Uterus (tissue), 2 donors: ENCODE results near the gene FOXP2.

Source experiments
- POLR2A ChIP-seq, 2 donors: fragments of 450-650 bp; IDR thresholded peaks; one replicate each; pipeline ENCODE4 v1.6.1; 2016; ENCODE audit warnings: antibody characterized with exemption in 2 of 2, mild to moderate bottlenecking in 1 of 2, moderate library complexity in 1 of 2
- TF ChIP-seq, protein P1 (sequence below), 4 experiments: fragments of 200-600 bp in 2 of 4; fragments of 450-650 bp in 2 of 4; sonication (generic) in 2 of 4; IDR thresholded peaks; one replicate each; pipeline ENCODE4 v1.5.1; 2016 to 2019; ENCODE audit warnings: antibody characterized with exemption in 4 of 4, mild to moderate bottlenecking in 2 of 4, moderate library complexity in 1 of 4

DNA sequence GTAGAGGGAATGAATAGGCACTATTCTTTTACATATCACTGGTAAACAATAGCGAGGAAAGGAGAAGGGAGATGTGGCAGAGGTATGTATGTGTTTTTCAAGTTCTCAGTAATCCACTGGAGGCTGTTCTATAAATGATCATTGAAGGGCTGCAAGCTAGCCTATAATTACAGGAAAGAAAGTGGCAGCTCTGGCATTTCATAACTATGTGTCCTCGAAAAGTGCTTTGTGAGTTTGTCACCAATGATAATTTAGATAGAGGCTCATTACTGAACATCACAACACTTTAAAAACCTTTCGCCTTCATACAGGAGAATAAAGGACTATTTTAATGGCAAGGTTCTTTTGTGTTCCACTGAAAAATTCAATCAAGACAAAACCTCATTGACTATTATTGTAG lies 235.1 kb downstream of the FOXP2 start:
- TF ChIP-seq, protein P1, sequence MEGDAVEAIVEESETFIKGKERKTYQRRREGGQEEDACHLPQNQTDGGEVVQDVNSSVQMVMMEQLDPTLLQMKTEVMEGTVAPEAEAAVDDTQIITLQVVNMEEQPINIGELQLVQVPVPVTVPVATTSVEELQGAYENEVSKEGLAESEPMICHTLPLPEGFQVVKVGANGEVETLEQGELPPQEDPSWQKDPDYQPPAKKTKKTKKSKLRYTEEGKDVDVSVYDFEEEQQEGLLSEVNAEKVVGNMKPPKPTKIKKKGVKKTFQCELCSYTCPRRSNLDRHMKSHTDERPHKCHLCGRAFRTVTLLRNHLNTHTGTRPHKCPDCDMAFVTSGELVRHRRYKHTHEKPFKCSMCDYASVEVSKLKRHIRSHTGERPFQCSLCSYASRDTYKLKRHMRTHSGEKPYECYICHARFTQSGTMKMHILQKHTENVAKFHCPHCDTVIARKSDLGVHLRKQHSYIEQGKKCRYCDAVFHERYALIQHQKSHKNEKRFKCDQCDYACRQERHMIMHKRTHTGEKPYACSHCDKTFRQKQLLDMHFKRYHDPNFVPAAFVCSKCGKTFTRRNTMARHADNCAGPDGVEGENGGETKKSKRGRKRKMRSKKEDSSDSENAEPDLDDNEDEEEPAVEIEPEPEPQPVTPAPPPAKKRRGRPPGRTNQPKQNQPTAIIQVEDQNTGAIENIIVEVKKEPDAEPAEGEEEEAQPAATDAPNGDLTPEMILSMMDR (IDR thresholded peaks at IDR 0.05): no peak
- TF ChIP-seq POLR2A (IDR thresholded peaks at IDR 0.05): no peak
